ENCODE measurements around the gene UTP15.

- TF ChIP-seq TBL1XR1 (IDR thresholded peaks at IDR 0.05; ENCODE audit: low read depth, low read length) (no peak), PBX3 (IDR thresholded peaks at IDR 0.05; ENCODE audit: insufficient replicate concordance, low read depth, low read length) (no peak), POLR2A (IDR thresholded peaks at IDR 0.05; ENCODE audit: low read depth, low read length) (no peak), REST (IDR thresholded peaks at IDR 0.05; ENCODE audit: low read depth, low read length) (no peak), POLR2AphosphoS5 (IDR thresholded peaks at IDR 0.05; ENCODE audit: low read length) (no peak), EZH2 (IDR thresholded peaks at IDR 0.05; ENCODE audit: borderline replicate concordance, control insufficient read depth, low read depth, low read length) (no peak), ATF2 (IDR thresholded peaks at IDR 0.05; ENCODE audit: low read length) (no peak), BACH1 (IDR thresholded peaks at IDR 0.05; ENCODE audit: borderline replicate concordance) (no peak)
These were observed 515 bp downstream of the UTP15 start for GRCh38 chr5:73565969-73566547.

Data from GM12878 (cell line).